Measurements from ENCODE around the gene DGKD.
"Not testable (repeated sequence)": the region's sequence is repeated elsewhere in the genome, so short reads cannot be mapped to it uniquely, and the experiment has no call there.

The DGKD gene

GRCh38 chr2:233329489-233330135 is 24.7 kb upstream of the DGKD start:
- ATAC-seq = no peak
- Mint-ChIP-seq H3K4me3 (no peak overlapping the region), H3K27ac (no peak overlapping the region), H3K27me3 (no peaks in the 10 kb centered on the region), H3K4me1 (peaks cover 30% of the 10 kb centered on the region), H3K9me3 (no peaks in the 10 kb centered on the region), H3K36me3 (ENCODE audit: low read depth) (no peaks in the 10 kb centered on the region)
- DNase-seq = no peak

GRCh38 chr2:233331536-233331935 is 22.8 kb upstream of the DGKD start:
- H3K27ac Mint-ChIP-seq = peak overlapping the region; percentile 89
- H3K9me3 Mint-ChIP-seq = no peaks in the 10 kb centered on the region
- DNase-seq (peak; percentile 64), ATAC-seq (peak; percentile 76)
- H3K4me3 Mint-ChIP-seq = peak overlapping the region; percentile 35
- peaks cover 38% of the 10 kb centered on the region for H3K4me1 Mint-ChIP-seq
- no peaks in the 10 kb centered on the region for H3K27me3 Mint-ChIP-seq
- no peaks in the 10 kb centered on the region for H3K36me3 Mint-ChIP-seq (ENCODE audit: low read depth)

DNA sequence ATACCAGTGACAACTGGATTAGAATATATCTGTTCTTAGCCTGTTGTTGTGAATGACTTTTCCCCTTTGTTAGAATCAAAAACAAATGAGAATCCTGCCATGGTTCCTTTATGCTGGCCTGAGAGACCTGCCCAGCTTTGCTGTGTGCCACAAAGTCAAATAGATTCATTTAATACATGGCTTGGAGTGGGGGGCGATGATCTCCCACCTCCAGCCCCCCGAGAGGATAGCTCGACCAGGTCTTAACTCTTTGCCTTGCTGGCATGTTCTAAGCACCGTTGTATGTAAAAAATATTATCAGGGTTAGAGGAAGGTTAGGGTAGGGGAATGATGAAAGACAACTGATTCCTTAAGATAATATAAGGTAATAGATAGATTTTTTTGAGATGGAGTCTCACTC is 22.2 kb upstream of the DGKD start:
- ATAC-seq (no peak), DNase-seq (no peak)
- no peaks in the 10 kb centered on the region for H3K9me3 Mint-ChIP-seq
- no peaks in the 10 kb centered on the region for H3K36me3 Mint-ChIP-seq (ENCODE audit: low read depth)
- peak overlapping the region; percentile 89 for H3K27ac Mint-ChIP-seq
- H3K4me1 Mint-ChIP-seq = peaks cover 38% of the 10 kb centered on the region
- no peak overlapping the region for H3K4me3 Mint-ChIP-seq
- H3K27me3 Mint-ChIP-seq = no peaks in the 10 kb centered on the region

DNA sequence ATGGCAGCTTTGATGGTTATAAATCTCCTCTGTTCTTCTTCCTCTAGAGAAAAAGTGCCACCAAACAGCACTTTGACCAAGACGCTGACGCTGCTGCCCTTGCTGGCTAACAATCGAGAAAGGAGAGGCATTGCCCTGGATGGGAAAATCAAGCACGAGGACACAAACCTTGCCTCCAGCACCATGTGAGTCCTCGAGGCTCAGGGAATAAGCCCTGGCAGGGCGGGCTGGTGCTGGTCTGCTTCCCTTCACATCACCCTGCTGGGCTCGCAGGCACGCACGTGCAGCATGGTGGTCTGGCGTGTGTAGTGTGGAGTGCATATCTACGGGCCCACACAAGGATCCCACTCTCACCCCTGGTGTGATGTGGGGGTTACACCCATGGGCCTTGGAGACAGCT is 19.4 kb upstream of the DGKD start:
- DNase-seq (no peak), ATAC-seq (no peak)
- Mint-ChIP-seq H3K4me3 (no peak overlapping the region), H3K27me3 (no peaks in the 10 kb centered on the region), H3K27ac (no peak overlapping the region), H3K36me3 (ENCODE audit: low read depth) (no peaks in the 10 kb centered on the region), H3K4me1 (peaks cover 50% of the 10 kb centered on the region), H3K9me3 (no peaks in the 10 kb centered on the region)

GRCh38 chr2:233336091-233336490 is 18.2 kb upstream of the DGKD start:
- peaks cover 46% of the 10 kb centered on the region for H3K4me1 Mint-ChIP-seq
- H3K27me3 Mint-ChIP-seq; DNase-seq; H3K36me3 Mint-ChIP-seq (ENCODE audit: low read depth); H3K4me3 Mint-ChIP-seq; H3K27ac Mint-ChIP-seq; H3K9me3 Mint-ChIP-seq; ATAC-seq: not testable (repeated sequence)

- ATAC-seq (no peak), DNase-seq (no peak)
- Mint-ChIP-seq H3K27me3 (no peaks in the 10 kb centered on the region), H3K4me3 (no peak overlapping the region), H3K27ac (no peak overlapping the region), H3K4me1 (peaks cover 41% of the 10 kb centered on the region), H3K9me3 (no peaks in the 10 kb centered on the region), H3K36me3 (ENCODE audit: low read depth) (no peaks in the 10 kb centered on the region)
Observed at GRCh38 chr2:233336541-233336940, 17.8 kb upstream of the DGKD start.

GRCh38 chr2:233338046-233338445 is 16.2 kb upstream of the DGKD start:
- H3K4me1 Mint-ChIP-seq = peaks cover 32% of the 10 kb centered on the region
- DNase-seq (no peak), ATAC-seq (no peak)
- no peak overlapping the region for H3K4me3 Mint-ChIP-seq
- no peaks in the 10 kb centered on the region for H3K9me3 Mint-ChIP-seq
- no peaks in the 10 kb centered on the region for H3K27me3 Mint-ChIP-seq
- no peaks in the 10 kb centered on the region for H3K36me3 Mint-ChIP-seq (ENCODE audit: low read depth)
- H3K27ac Mint-ChIP-seq = no peak overlapping the region

- no peaks in the 10 kb centered on the region for H3K36me3 Mint-ChIP-seq (ENCODE audit: low read depth)
- peaks cover 26% of the 10 kb centered on the region for H3K4me1 Mint-ChIP-seq
- H3K27me3 Mint-ChIP-seq = no peaks in the 10 kb centered on the region
- no peak overlapping the region for H3K27ac Mint-ChIP-seq
- no peaks in the 10 kb centered on the region for H3K9me3 Mint-ChIP-seq
- H3K4me3 Mint-ChIP-seq = no peak overlapping the region
- ATAC-seq (no peak), DNase-seq (no peak)
Observed at GRCh38 chr2:233338812-233339368, 15.4 kb upstream of the DGKD start.

GRCh38 chr2:233339427-233339826 is 14.9 kb upstream of the DGKD start:
- H3K27me3 Mint-ChIP-seq = no peaks in the 10 kb centered on the region
- no peak overlapping the region for H3K4me3 Mint-ChIP-seq
- no peak for ATAC-seq
- no peak for DNase-seq
- no peak overlapping the region for H3K27ac Mint-ChIP-seq
- H3K4me1 Mint-ChIP-seq = peaks cover 23% of the 10 kb centered on the region
- H3K9me3 Mint-ChIP-seq = no peaks in the 10 kb centered on the region
- H3K36me3 Mint-ChIP-seq (ENCODE audit: low read depth) = no peaks in the 10 kb centered on the region

- Mint-ChIP-seq H3K27me3 (no peaks in the 10 kb centered on the region), H3K4me3 (no peak overlapping the region), H3K36me3 (ENCODE audit: low read depth) (no peaks in the 10 kb centered on the region), H3K9me3 (no peaks in the 10 kb centered on the region), H3K4me1 (peaks cover 13% of the 10 kb centered on the region), H3K27ac (no peak overlapping the region)
- no peak for ATAC-seq
- DNase-seq = no peak
Observed at GRCh38 chr2:233341296-233341695, 13.0 kb upstream of the DGKD start.

DNA sequence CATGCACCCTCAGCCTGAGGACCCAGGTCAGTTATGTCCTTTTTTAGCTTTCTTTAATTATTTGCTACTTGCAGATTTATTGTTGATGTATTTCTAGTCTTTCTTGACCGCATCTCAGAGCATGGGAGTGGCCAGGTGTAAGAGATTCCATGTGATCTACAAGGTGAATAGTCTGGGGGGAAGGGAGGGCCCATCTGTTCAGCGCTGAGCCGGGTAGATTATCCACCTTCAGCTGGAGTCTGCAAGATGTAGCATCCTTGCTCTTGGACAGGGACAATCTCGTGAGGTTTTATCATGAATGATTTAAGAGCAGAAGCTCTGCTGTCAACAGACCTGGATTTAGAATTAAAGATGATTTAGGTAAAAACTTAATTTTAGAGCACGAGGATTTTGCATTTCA is 12.0 kb upstream of the DGKD start:
- Mint-ChIP-seq H3K4me3 (no peak overlapping the region), H3K27me3 (no peaks in the 10 kb centered on the region), H3K36me3 (ENCODE audit: low read depth) (no peaks in the 10 kb centered on the region), H3K27ac (no peak overlapping the region), H3K9me3 (no peaks in the 10 kb centered on the region), H3K4me1 (peaks cover 13% of the 10 kb centered on the region)
- no peak for DNase-seq
- no peak for ATAC-seq

GRCh38 chr2:233343171-233343705 is 11.1 kb upstream of the DGKD start:
- Mint-ChIP-seq H3K27me3 (no peaks in the 10 kb centered on the region), H3K27ac (no peak overlapping the region), H3K4me1 (peaks cover 12% of the 10 kb centered on the region), H3K4me3 (no peak overlapping the region), H3K9me3 (no peaks in the 10 kb centered on the region), H3K36me3 (ENCODE audit: low read depth) (no peaks in the 10 kb centered on the region)
- ATAC-seq (no peak), DNase-seq (no peak)

DNA sequence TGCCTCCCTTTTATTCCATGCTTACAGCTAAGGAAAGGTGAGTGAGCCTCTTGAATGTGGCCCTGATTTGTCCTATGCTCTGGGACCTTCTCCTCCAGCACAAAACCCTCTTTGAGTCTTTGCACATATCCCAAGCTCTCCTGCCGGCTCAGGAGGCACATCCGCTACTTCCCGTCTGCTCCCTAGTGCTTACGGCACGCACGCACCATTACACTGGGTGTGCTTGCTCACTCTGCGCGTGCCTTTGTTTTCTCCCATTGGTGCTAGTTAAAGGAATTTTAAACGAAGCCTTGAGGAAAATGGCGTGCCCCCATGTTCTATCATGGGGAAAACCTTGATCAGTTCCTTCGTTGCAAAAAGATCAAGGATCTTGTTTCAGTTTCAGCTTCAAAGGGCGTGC is 7.9 kb upstream of the DGKD start:
- ATAC-seq (no peak), DNase-seq (no peak)
- Mint-ChIP-seq H3K36me3 (ENCODE audit: low read depth) (no peaks in the 10 kb centered on the region), H3K9me3 (no peaks in the 10 kb centered on the region), H3K4me1 (peaks cover 32% of the 10 kb centered on the region), H3K27ac (no peak overlapping the region), H3K27me3 (no peaks in the 10 kb centered on the region), H3K4me3 (no peak overlapping the region)

- ATAC-seq (no peak), DNase-seq (no peak)
- no peak overlapping the region for H3K27ac Mint-ChIP-seq
- peaks cover 36% of the 10 kb centered on the region for H3K4me1 Mint-ChIP-seq
- H3K36me3 Mint-ChIP-seq (ENCODE audit: low read depth) = no peaks in the 10 kb centered on the region
- no peaks in the 10 kb centered on the region for H3K27me3 Mint-ChIP-seq
- no peaks in the 10 kb centered on the region for H3K9me3 Mint-ChIP-seq
- no peak overlapping the region for H3K4me3 Mint-ChIP-seq
Observed at GRCh38 chr2:233346930-233347329, 7.4 kb upstream of the DGKD start.

GRCh38 chr2:233349005-233349998 is 5.0 kb upstream of the DGKD start:
- H3K36me3 Mint-ChIP-seq (ENCODE audit: low read depth) = no peaks in the 10 kb centered on the region
- H3K4me3 Mint-ChIP-seq = no peak overlapping the region
- no peaks in the 10 kb centered on the region for H3K27me3 Mint-ChIP-seq
- DNase-seq (no peak), ATAC-seq (no peak)
- H3K4me1 Mint-ChIP-seq = peaks cover 52% of the 10 kb centered on the region
- H3K9me3 Mint-ChIP-seq = no peaks in the 10 kb centered on the region
- H3K27ac Mint-ChIP-seq = peak overlapping the region; percentile 74
